ENCODE results near the gene CBFA2T2.
"Not testable (repeated sequence)": the region's sequence is repeated elsewhere in the genome, so short reads cannot be mapped to it uniquely, and the experiment has no call there.

Gene CBFA2T2

GRCh38 chr20:33551778-33552177 is 61.9 kb downstream of the CBFA2T2 start:
- no peak for DNase-seq (ENCODE audit: low read depth)

GRCh38 chr20:33552519-33552918 is 62.6 kb downstream of the CBFA2T2 start:
- no peak for DNase-seq (ENCODE audit: low read depth)

- DNase-seq (ENCODE audit: low read depth), result no peak
Measured at GRCh38 chr20:33553516-33553915, 63.6 kb downstream of the CBFA2T2 start.

- DNase-seq (ENCODE audit: low read depth), result peak; percentile 95
Measured at GRCh38 chr20:33554914-33555420, 65.1 kb downstream of the CBFA2T2 start.

- no peak for DNase-seq (ENCODE audit: low read depth)
Measured at GRCh38 chr20:33555755-33556154, 65.9 kb downstream of the CBFA2T2 start.

- DNase-seq (ENCODE audit: low read depth), result no peak
Measured at GRCh38 chr20:33556246-33556645, 66.3 kb downstream of the CBFA2T2 start.

GRCh38 chr20:33558348-33559144 is 68.7 kb downstream of the CBFA2T2 start:
- DNase-seq (ENCODE audit: low read depth), result no peak

GRCh38 chr20:33559212-33559611 is 69.3 kb downstream of the CBFA2T2 start:
- DNase-seq (ENCODE audit: low read depth), result no peak

GRCh38 chr20:33560026-33560425 is 70.1 kb downstream of the CBFA2T2 start:
- DNase-seq (ENCODE audit: low read depth), result no peak

GRCh38 chr20:33561053-33561452 is 71.2 kb downstream of the CBFA2T2 start:
- DNase-seq (ENCODE audit: low read depth), result not testable (repeated sequence)

- DNase-seq (ENCODE audit: low read depth), result peak; percentile 85
Measured at GRCh38 chr20:33561692-33562601, 72.1 kb downstream of the CBFA2T2 start.

- no peak for DNase-seq (ENCODE audit: low read depth)
Measured at GRCh38 chr20:33563788-33564187, 73.9 kb downstream of the CBFA2T2 start.

GRCh38 chr20:33566781-33567603 is 77.1 kb downstream of the CBFA2T2 start:
- no peak for DNase-seq (ENCODE audit: low read depth)

- no peak for DNase-seq (ENCODE audit: low read depth)
Measured at GRCh38 chr20:33567949-33568348, 78.1 kb downstream of the CBFA2T2 start.

GRCh38 chr20:33568378-33568777 is 78.5 kb downstream of the CBFA2T2 start:
- DNase-seq (ENCODE audit: low read depth), result no peak

- DNase-seq (ENCODE audit: low read depth), result peak; percentile 32
Measured at GRCh38 chr20:33568868-33569801, 79.2 kb downstream of the CBFA2T2 start.

- no peak for DNase-seq (ENCODE audit: low read depth)
Measured at GRCh38 chr20:33569802-33570391, 80.0 kb downstream of the CBFA2T2 start.

GRCh38 chr20:33570743-33571142 is 80.8 kb downstream of the CBFA2T2 start:
- no peak for DNase-seq (ENCODE audit: low read depth)

GRCh38 chr20:33573268-33573667 is 83.4 kb downstream of the CBFA2T2 start:
- not testable (repeated sequence) for DNase-seq (ENCODE audit: low read depth)

GRCh38 chr20:33575282-33575681 is 85.4 kb downstream of the CBFA2T2 start:
- DNase-seq (ENCODE audit: low read depth), result peak; percentile 5
